Testis (tissue), 3 donors: ENCODE measurements around the gene PRKAB1. TPM values are rescaled to one million over a fixed set of nuclear protein-coding genes. Genes with fewer than 3 reads are reported as not detected.
A peak's percentile ranks its signal among the peaks of the same experiment; 100 is the strongest.

Experiments
- DNase-seq: peaks from one replicate; pipeline ENCODE4 v3.0.0-alpha.2; 2019
- H3K27ac ChIP-seq, 2 donors: fragments of 200-600 bp; sonication (generic); one replicate each; pipeline ENCODE4 v1.5.1; 2019
- H3K27me3 ChIP-seq: fragments of 200-600 bp; sonication (generic); one replicate; pipeline ENCODE4 v1.5.1; 2019
- H3K36me3 ChIP-seq: fragments of 200-600 bp; sonication (generic); one replicate; pipeline ENCODE4 v1.5.1; 2017; ENCODE audit warnings: low read depth; ENCODE audit errors: missing control alignments
- H3K4me1 ChIP-seq: fragments of 200-600 bp; sonication (generic); one replicate; pipeline ENCODE4 v1.5.1; 2019
- H3K4me3 ChIP-seq, 2 donors: fragments of 200-600 bp; sonication (generic); one replicate each; pipeline ENCODE4 v1.5.1; 2017 to 2019
- H3K9me3 ChIP-seq: fragments of 200-600 bp; sonication (generic); one replicate; pipeline ENCODE4 v1.5.1; 2017
- POLR2A ChIP-seq: fragments of 450-650 bp; IDR thresholded peaks from one replicate; pipeline ENCODE4 v1.6.1; 2017; ENCODE audit warnings: antibody characterized with exemption, mild to moderate bottlenecking, moderate library complexity
- WGBS, 2 donors: methylation state at CpG; one replicate each; pipeline ENCODE4 v1.1.5; 2018; 5-methylcytosine and 5-hydroxymethylcytosine counted together
- intact Hi-C: fragments of 100-400 bp; cut with DNase I; formaldehyde crosslinking; loops from one replicate; pipeline ENCODE4 v1.15.1; 2023; ENCODE audit warnings: low total_unique reads
- polyA plus RNA-seq: library from polyadenylated mRNA; stranded (reverse); fragments of 350-450 nt; fragmentation: Illumina TruSeq; extraction: RNeasy Lipid Tissue Mini Kit (QIAGEN cat#74804); gene quantifications from one replicate; pipeline ENCODE4 v1.2.3, GENCODE V29; 2014; ENCODE audit warnings: low read depth, low replicate concordance; ENCODE audit not compliant: insufficient read depth
- total RNA-seq, 2 donors: library from RNA; depleted of rRNA; stranded (reverse); fragments of >200 nt; gene quantifications; one replicate each; pipeline ENCODE4 v1.2.3, GENCODE V29; 2016
- TF ChIP-seq, protein P1 (sequence below), 3 experiments: fragments of 450-650 bp in 2 of 3; fragments of 200-600 bp in 1 of 3; sonication (generic) in 1 of 3; IDR thresholded peaks; one replicate each; pipeline ENCODE4 v1.5.1; 2016 to 2019; ENCODE audit warnings: antibody characterized with exemption in 3 of 3, mild to moderate bottlenecking in 2 of 3, moderate library complexity in 1 of 3

PRKAB1 gene
- total and polyA plus RNA-seq, 3 donors from 2014 or later, result 42.6 to 72.5 (median 48.5) TPM

DNA sequence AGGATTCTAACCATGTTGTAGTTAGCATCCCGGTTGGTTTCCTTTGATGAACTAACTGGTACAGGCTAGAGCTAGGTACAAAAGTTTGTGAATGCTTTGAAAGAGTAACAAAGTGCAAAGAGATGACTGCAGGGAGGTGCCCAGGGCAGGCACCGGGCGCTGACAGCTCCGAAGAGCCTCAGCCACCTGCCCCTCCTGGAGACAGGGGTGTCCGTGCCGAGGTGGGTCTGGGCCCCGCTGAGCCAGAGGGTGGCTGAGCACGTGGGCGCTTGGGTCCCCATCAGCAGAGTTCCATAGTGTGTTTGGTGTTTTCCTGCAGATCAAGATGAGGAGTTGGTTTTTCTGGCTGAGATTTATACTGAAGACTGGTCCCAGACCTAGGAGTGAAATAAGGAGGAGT is 19.9 kb downstream of the PRKAB1 start:
- DNase-seq, result no peak
- 86 to 94% methylated on average over 9 of the region's 9 CpGs for WGBS, 2 donors
- Histone ChIP-seq H3K36me3 (no peaks in the 10 kb centered on the region), H3K4me1 (peaks cover 8% of the 10 kb centered on the region), H3K27me3 (no peaks in the 10 kb centered on the region), H3K27ac (no peak overlapping the region), H3K4me3 (no peak overlapping the region), H3K9me3 (no peaks in the 10 kb centered on the region)
- intact Hi-C loops, result no loop called here
- TF ChIP-seq, protein P1, sequence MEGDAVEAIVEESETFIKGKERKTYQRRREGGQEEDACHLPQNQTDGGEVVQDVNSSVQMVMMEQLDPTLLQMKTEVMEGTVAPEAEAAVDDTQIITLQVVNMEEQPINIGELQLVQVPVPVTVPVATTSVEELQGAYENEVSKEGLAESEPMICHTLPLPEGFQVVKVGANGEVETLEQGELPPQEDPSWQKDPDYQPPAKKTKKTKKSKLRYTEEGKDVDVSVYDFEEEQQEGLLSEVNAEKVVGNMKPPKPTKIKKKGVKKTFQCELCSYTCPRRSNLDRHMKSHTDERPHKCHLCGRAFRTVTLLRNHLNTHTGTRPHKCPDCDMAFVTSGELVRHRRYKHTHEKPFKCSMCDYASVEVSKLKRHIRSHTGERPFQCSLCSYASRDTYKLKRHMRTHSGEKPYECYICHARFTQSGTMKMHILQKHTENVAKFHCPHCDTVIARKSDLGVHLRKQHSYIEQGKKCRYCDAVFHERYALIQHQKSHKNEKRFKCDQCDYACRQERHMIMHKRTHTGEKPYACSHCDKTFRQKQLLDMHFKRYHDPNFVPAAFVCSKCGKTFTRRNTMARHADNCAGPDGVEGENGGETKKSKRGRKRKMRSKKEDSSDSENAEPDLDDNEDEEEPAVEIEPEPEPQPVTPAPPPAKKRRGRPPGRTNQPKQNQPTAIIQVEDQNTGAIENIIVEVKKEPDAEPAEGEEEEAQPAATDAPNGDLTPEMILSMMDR (IDR thresholded peaks at IDR 0.05), result no peak
- no peak for TF ChIP-seq POLR2A

DNA sequence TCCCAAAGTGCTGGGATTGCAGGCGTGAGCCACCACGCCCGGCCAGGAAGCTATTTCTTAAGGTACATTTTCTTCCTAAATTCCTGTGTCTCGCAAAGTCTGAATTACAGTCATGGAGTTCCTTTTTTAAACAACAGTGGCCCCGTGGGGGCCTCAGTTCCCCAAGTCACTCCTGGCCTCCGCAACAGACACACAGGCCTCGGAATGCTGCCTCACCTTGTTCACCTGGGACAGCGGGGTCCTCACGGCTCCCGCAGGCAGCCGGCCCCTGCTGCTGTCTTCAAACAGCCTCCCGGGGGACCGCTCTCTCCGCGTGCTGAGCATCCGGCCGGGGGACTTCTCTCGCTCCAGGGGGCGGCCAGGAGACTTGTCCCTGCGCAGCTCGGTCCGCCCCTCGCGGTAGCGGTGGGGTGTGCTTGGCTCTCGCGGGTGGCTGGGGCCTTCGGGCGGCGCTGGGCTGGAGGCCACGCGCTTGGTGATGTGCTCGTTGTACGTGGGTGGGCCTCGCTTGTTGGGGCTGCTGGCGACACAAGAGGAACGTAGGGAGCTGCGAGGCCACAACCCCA is 22.1 kb downstream of the PRKAB1 start:
- no peaks in the 10 kb centered on the region for H3K27me3 ChIP-seq
- intact Hi-C loops, result no loop called here
- WGBS, 2 donors, result 64 to 73% methylated on average over 15 to 38 of the region's 38 CpGs
- no peak for TF ChIP-seq POLR2A
- no peak for DNase-seq
- no peaks in the 10 kb centered on the region for H3K9me3 ChIP-seq
- peak overlapping the region; percentile 6 to 22 for H3K4me3 ChIP-seq
- H3K36me3 ChIP-seq, result no peaks in the 10 kb centered on the region
- H3K4me1 ChIP-seq, result peaks cover 13% of the 10 kb centered on the region
- H3K27ac ChIP-seq, result no peak overlapping the region

DNA sequence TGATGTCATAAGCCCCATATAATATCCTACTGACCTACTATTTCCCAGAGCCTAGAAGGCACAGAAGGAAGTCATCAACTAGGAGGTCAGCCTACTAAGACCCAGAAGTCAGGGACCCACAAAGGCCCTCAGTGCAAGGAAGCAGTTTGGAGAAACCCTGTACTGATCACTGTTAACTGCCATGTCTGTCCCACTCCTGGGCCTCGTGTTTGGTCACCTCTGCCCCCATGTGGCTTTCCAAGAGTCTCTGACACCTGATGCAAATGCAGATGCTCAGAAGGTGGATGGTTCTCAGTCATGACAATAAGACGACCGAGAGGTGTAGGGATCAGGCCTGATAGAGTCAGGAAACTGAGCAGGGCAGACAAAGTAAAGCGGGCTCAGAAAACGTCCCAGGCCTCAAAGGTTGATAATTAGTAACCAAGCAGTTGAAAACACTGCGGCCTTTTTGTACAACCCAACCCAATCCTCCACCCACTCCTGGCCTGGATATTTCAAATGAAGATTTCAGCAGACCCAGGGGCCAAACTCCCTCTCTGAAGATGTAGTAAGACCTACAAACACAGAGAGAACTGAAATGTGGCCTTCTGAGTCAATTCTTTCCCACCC is 23.4 kb downstream of the PRKAB1 start:
- intact Hi-C loops, result no loop called here
- Histone ChIP-seq H3K27ac (no peak overlapping the region), H3K4me3 (no peak overlapping the region), H3K27me3 (no peaks in the 10 kb centered on the region), H3K4me1 (peaks cover 13% of the 10 kb centered on the region), H3K36me3 (no peaks in the 10 kb centered on the region), H3K9me3 (no peaks in the 10 kb centered on the region)
- no peak for TF ChIP-seq POLR2A
- TF ChIP-seq, protein P1 (IDR thresholded peaks at IDR 0.05), result no peak
- 79 to 82% methylated on average over 6 of the region's 6 CpGs for WGBS, 2 donors
- no peak for DNase-seq

DNA sequence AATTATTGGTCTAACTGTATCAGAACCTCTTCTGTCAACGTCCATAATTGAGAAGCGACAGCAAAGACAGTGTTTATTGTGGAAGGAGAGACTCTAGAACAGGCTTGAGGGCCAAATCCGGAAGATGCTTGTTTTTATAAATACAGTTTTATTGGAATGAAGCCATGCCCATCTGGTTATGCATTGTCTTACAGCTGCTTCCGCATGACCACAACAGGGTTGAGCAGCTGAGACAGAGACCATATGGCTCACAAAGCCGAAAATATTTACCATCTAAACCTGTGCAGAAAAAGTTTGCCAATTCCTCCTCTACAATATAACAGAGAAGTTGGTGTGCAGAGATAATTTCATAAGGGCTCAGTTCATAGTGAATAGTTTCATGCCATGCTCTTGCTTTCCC is 24.5 kb downstream of the PRKAB1 start:
- intact Hi-C loops, result no loop called here
- Histone ChIP-seq H3K36me3 (no peaks in the 10 kb centered on the region), H3K27ac (no peak overlapping the region), H3K4me1 (peaks cover 13% of the 10 kb centered on the region), H3K4me3 (no peak overlapping the region), H3K9me3 (no peaks in the 10 kb centered on the region), H3K27me3 (no peaks in the 10 kb centered on the region)
- no peak for DNase-seq
- no peak for TF ChIP-seq POLR2A
- 75 to 80% methylated on average over 5 of the region's 5 CpGs for WGBS, 2 donors

DNA sequence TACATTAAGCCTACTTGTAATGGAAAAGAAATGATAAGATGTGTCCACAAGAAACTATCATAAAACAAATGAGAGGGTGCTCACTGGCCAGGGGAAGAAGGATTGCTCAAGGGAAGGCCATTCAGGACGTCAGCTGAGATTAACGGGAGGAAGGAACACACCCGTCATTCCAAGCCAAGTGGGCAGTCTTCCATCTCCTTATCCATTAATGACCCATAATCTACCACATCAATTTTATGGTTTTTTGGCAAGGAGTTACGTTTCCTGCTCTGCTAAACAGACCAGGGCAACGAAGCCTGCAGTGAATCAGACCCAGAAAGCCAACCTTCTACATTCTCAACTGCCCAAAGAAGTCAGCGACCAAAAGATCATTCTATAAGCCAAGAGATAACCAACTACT is 25.1 kb downstream of the PRKAB1 start:
- Histone ChIP-seq H3K27ac (no peak overlapping the region), H3K9me3 (no peaks in the 10 kb centered on the region), H3K27me3 (no peaks in the 10 kb centered on the region), H3K4me3 (no peak overlapping the region), H3K4me1 (peaks cover 13% of the 10 kb centered on the region), H3K36me3 (no peaks in the 10 kb centered on the region)
- no peak for DNase-seq
- intact Hi-C loops, result no loop called here
- 39 to 40% methylated on average over 6 of the region's 6 CpGs for WGBS, 2 donors
- TF ChIP-seq, protein P1 (IDR thresholded peaks at IDR 0.05), result no peak
- TF ChIP-seq POLR2A, result no peak

DNA sequence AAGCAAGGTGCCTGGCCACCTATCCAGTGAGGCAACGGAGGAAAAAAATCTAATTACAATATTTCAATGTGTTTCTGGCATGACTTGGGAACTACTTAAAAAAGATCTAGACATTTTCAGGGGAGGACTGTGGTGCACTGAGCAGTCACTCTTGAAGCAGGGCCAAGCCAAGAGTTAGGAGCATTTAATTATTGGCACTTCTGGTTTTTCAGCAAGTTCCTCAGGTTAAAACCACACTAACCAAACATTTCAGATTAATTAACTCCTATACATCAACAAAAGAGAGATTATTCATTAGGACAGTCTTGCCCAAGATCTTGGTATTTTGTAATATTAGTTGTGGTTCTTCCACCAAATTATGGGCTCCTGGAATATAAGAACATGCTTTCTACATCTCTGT is 25.6 kb downstream of the PRKAB1 start:
- DNase-seq, result no peak
- H3K27me3 ChIP-seq, result no peaks in the 10 kb centered on the region
- no peak overlapping the region for H3K27ac ChIP-seq
- 53 to 91% methylated on average over 1 of the region's 1 CpG for WGBS, 2 donors
- H3K4me3 ChIP-seq, result no peak overlapping the region
- H3K36me3 ChIP-seq, result no peaks in the 10 kb centered on the region
- TF ChIP-seq, protein P1 (IDR thresholded peaks at IDR 0.05), result no peak
- TF ChIP-seq POLR2A, result no peak
- intact Hi-C loops, result no loop called here
- H3K9me3 ChIP-seq, result no peaks in the 10 kb centered on the region
- peaks cover 13% of the 10 kb centered on the region for H3K4me1 ChIP-seq
